Endothelial cell of umbilical vein (primary cell): ENCODE data around the gene PSME3IP1. TPM values are rescaled to one million over a fixed set of nuclear protein-coding genes. Genes with fewer than 3 reads are reported as not detected.

Experiments
- BruUV-seq: library from RNA; stranded (reverse); fragments of 400-500 nt; replicated peaks from 2 replicates; lab custom pipeline; 2021; lab: Mats Ljungman, UMichigan
- CTCF ChIA-PET: fragments of 300-600, 350-600 bp; sonication (Branson Sonifier 250); formaldehyde crosslinking; loops from one replicate; lab custom pipeline; 2021; ENCODE audit warnings: antibody characterized with exemption, inconsistent platforms; lab: Charles Lee
- POLR2A ChIA-PET: fragments of 300-600, 350-600 bp; sonication (Branson Sonifier 250); formaldehyde crosslinking; loops from one replicate; lab custom pipeline; 2021; ENCODE audit warnings: antibody characterized with exemption, inconsistent platforms; lab: Charles Lee
- DNase-seq: peaks from one replicate; pipeline ENCODE4 v3.0.0-alpha.2; 2011; ENCODE audit warnings: low read depth, low spot score
- FAIRE-seq: peaks from 2 replicates; lab custom pipeline; 2011; peaks lifted over from hg19 to GRCh38; lab: Jason Lieb, UNC
- H2AFZ ChIP-seq: 2 replicates; pipeline ENCODE4 v1.6.0; 2012; ENCODE audit warnings: low read depth, low read length, control low read depth, inconsistent platforms
- H3K27ac ChIP-seq: 2 replicates; pipeline ENCODE4 v1.5.1; 2011; ENCODE audit warnings: low read depth, mild to moderate bottlenecking, control low read depth, low read length, moderate library complexity; ENCODE audit not compliant: insufficient read depth
- H3K27me3 ChIP-seq, 2 experiments: 2 replicates each; pipeline versions ENCODE4 v1.6.0 to v1.6.1; 2011; ENCODE audit warnings: low read length in 2 of 2, mixed read lengths in 1 of 2; ENCODE audit not compliant: control insufficient read depth in 2 of 2, insufficient read depth in 2 of 2
- H3K36me3 ChIP-seq, 2 experiments: 2 replicates in 1 of 2; 3 replicates in 1 of 2; pipeline ENCODE4 v1.5.1; 2011; ENCODE audit warnings: low read length in 2 of 2, mild to moderate bottlenecking in 1 of 2, moderate library complexity in 1 of 2; ENCODE audit not compliant: control insufficient read depth in 2 of 2, insufficient read depth in 2 of 2; ENCODE audit errors: extremely low read depth in 1 of 2
- H3K4me1 ChIP-seq: 3 replicates; pipeline ENCODE4 v1.5.1; 2011; ENCODE audit warnings: mild to moderate bottlenecking, low read length; ENCODE audit not compliant: control insufficient read depth, insufficient read depth; ENCODE audit errors: extremely low read depth
- H3K4me2 ChIP-seq: 2 replicates; pipeline ENCODE4 v1.6.1; 2011; ENCODE audit warnings: low read length, control low read depth, mixed read lengths; ENCODE audit not compliant: insufficient read depth
- H3K4me3 ChIP-seq, 3 experiments: fragments of 200-600 bp in 1 of 3; sonication (generic), shearing (Covaris generic) in 1 of 3; replicated peaks in 1 of 3; 2 replicates each; pipeline ENCODE4 v1.5.1; 2011 to 2016; ENCODE audit warnings: control low read depth in 3 of 3, low read length in 3 of 3, mild to moderate bottlenecking in 2 of 3, inconsistent platforms in 1 of 3, low read depth in 1 of 3, moderate library complexity in 1 of 3; ENCODE audit not compliant: insufficient read depth in 1 of 3
- H3K79me2 ChIP-seq: 2 replicates; pipeline ENCODE4 v1.6.0; 2012; ENCODE audit warnings: low read length, inconsistent platforms; ENCODE audit not compliant: control insufficient read depth, insufficient read depth
- H3K9ac ChIP-seq: replicated peaks from 2 replicates; pipeline ENCODE3; 2011; ENCODE audit warnings: low read length, control low read depth; ENCODE audit not compliant: insufficient read depth; ENCODE audit errors: extremely low read depth
- H3K9me1 ChIP-seq: replicated peaks from 3 replicates; pipeline ENCODE4 v1.6.0; 2011; ENCODE audit warnings: mild to moderate bottlenecking, low read length; ENCODE audit not compliant: control insufficient read depth, insufficient read depth; ENCODE audit errors: extremely low read depth
- H3K9me3 ChIP-seq: replicated peaks from 2 replicates; pipeline ENCODE4 v1.5.1; 2012; ENCODE audit warnings: low read length, inconsistent platforms; ENCODE audit not compliant: control insufficient read depth, insufficient read depth
- H4K20me1 ChIP-seq: replicated peaks from 2 replicates; pipeline ENCODE3; 2011; ENCODE audit warnings: mild to moderate bottlenecking, low read length; ENCODE audit not compliant: control insufficient read depth, insufficient read depth; ENCODE audit errors: extremely low read depth
- CTCF ChIP-seq, 2 donors: IDR thresholded peaks; 1 replicate in 1 of 2; 2 replicates in 1 of 2; pipeline ENCODE4 v1.5.1; 2011; ENCODE audit warnings: low read length in 2 of 2, mild to moderate bottlenecking in 2 of 2, moderate library complexity in 2 of 2, control low read depth in 1 of 2, inconsistent platforms in 1 of 2, low read depth in 1 of 2; ENCODE audit not compliant: insufficient read depth in 1 of 2; ENCODE audit errors: extremely low read depth in 1 of 2
- EZH2 ChIP-seq: IDR thresholded peaks from 2 replicates; pipeline ENCODE4 v1.6.1; 2012; ENCODE audit warnings: borderline replicate concordance, low read depth, mild to moderate bottlenecking, moderate library complexity, low read length, inconsistent platforms; ENCODE audit not compliant: severe bottlenecking
- FOS ChIP-seq: IDR thresholded peaks from 2 replicates; pipeline ENCODE4 v1.6.1; 2011; ENCODE audit warnings: mild to moderate bottlenecking, low read length, moderate library complexity, borderline replicate concordance; ENCODE audit not compliant: insufficient read depth
- GATA2 ChIP-seq: IDR thresholded peaks from 2 replicates; pipeline ENCODE4 v1.7.0; 2011; ENCODE audit warnings: low read depth, mild to moderate bottlenecking, moderate library complexity, mixed read lengths, low read length; ENCODE audit not compliant: insufficient read length, insufficient read depth
- JUN ChIP-seq: IDR thresholded peaks from 2 replicates; pipeline ENCODE4 v1.6.1; 2011; ENCODE audit warnings: borderline replicate concordance, low read depth; ENCODE audit not compliant: insufficient read length, insufficient read depth
- MAX ChIP-seq: IDR thresholded peaks from 2 replicates; pipeline ENCODE4 v1.6.1; 2011; ENCODE audit not compliant: insufficient read depth, insufficient read length
- MYC ChIP-seq: IDR thresholded peaks from one replicate; pipeline ENCODE4 v1.6.1; 2011; ENCODE audit warnings: mild to moderate bottlenecking, low read depth, low read length
- POLR2A ChIP-seq: IDR thresholded peaks from 2 replicates; pipeline ENCODE4 v1.6.1; 2012; ENCODE audit warnings: low read depth, mild to moderate bottlenecking, control low read depth, low read length
- POLR2AphosphoS5 ChIP-seq: IDR thresholded peaks from 2 replicates; pipeline ENCODE4 v1.6.1; 2012; ENCODE audit warnings: low read depth, mild to moderate bottlenecking, control low read depth, low read length, moderate library complexity; ENCODE audit not compliant: insufficient read depth
- dilution Hi-C: fragments of 300-500 bp; cut with MboI; formaldehyde crosslinking; loops from one replicate; pipeline ENCODE4 v1.15.0; 2019; ENCODE audit warnings: low sequenced_read_pairs; ENCODE audit not compliant: extremely low pct_ligation_motif_present
- intact Hi-C: fragments of 100-400 bp; cut with micrococcal nuclease; formaldehyde crosslinking; loops from one replicate; pipeline ENCODE4 v1.10.0; 2022
- polyA plus RNA-seq, 4 experiments: library from polyadenylated mRNA; depleted of rRNA in 3 of 4; stranded (reverse) in 3 of 4; unstranded in 1 of 4; fragments of >200 nt; gene quantifications; 2 replicates each; pipeline versions ENCODE4 v1.2.1 to v1.2.3, GENCODE V29; 2011 to 2012; ENCODE audit warnings: missing spikeins in 1 of 4
- total RNA-seq: library from RNA; stranded (reverse); gene quantifications from 2 replicates; pipeline ENCODE4 v1.2.3, GENCODE V29; 2021

Gene PSME3IP1
- total and polyA plus RNA-seq, 2 donors (not counting 3 experiments of a cell fraction or from before 2014, with no cell fraction given) = 86.2 to 91.8 TPM

- ChIA-PET CTCF (interaction anchor here (1.1 to 5.9 kb wide), 2 partner anchors 9 to 12 kb away, joined by 4 to 48 read pairs; partner anchors contain the start of gene CPNE2), POLR2A (no interaction called here)
- no peak for FAIRE-seq
- H3K9me3 ChIP-seq = no peaks in the 10 kb centered on the region
- dilution Hi-C loops (no loop called here), intact Hi-C loops (no loop called here)
- no TSS peak for BruUV-seq
- no peak for TF ChIP-seq EZH2
- TF ChIP-seq POLR2AphosphoS5 = no peak
- no peak for TF ChIP-seq JUN
- TF ChIP-seq POLR2A = no peak
- no peak for TF ChIP-seq MAX
- no peak for TF ChIP-seq FOS
- TF ChIP-seq MYC = no peak
- no peak for TF ChIP-seq CTCF (IDR thresholded peaks at IDR 0.05; ENCODE audit: extremely low read depth in 1 of 2, insufficient read depth in 1 of 2, low read depth in 1 of 2, low read length in 2 of 2)
- TF ChIP-seq GATA2 = no peak
- no peaks in the 10 kb centered on the region for H3K27me3 ChIP-seq
- peaks cover 10% of the 10 kb centered on the region for H3K79me2 ChIP-seq
- no peak for DNase-seq
- no peak overlapping the region for H3K9ac ChIP-seq
- no peaks in the 10 kb centered on the region for H4K20me1 ChIP-seq
- H2AFZ ChIP-seq = no peak overlapping the region
- no peaks in the 10 kb centered on the region for H3K4me1 ChIP-seq
- no peak overlapping the region for H3K27ac ChIP-seq
- no peaks in the 10 kb centered on the region for H3K9me1 ChIP-seq
- H3K4me2 ChIP-seq = no peak overlapping the region
- H3K4me3 ChIP-seq = no peak overlapping the region
- H3K36me3 ChIP-seq = no peaks in the 10 kb centered on the region
These were observed 80.7 kb downstream of the PSME3IP1 start for GRCh38 chr16:57105184-57105583.
